OCI-LY7 (cell line): ENCODE results near the gene GP1BB.

Experiments
- CTCF ChIP-seq: fragments of 200-600 bp; sonication (generic); conservative IDR thresholded peaks from 2 replicates; pipeline ENCODE4 v1.5.1; 2014; ENCODE audit warnings: mild to moderate bottlenecking, antibody characterized with exemption, low read length, moderate library complexity, mixed read lengths
- EZH2phosphoT487 ChIP-seq: fragments of 200-600 bp; sonication (generic); IDR thresholded peaks from 2 replicates; pipeline ENCODE4 v1.6.1; 2018; ENCODE audit warnings: low read depth, borderline replicate concordance, mild to moderate bottlenecking, mixed run types, antibody characterized with exemption, low read length, moderate library complexity, mixed read lengths

GRCh38 chr22:19747551-19747950, 24.2 kb downstream of the GP1BB start:
- TF ChIP-seq CTCF: no peak
- TF ChIP-seq EZH2phosphoT487: no peak
